ENCODE measurements around the gene NCKAP5. TPM values are rescaled to one million over a fixed set of nuclear protein-coding genes. Genes with fewer than 3 reads are reported as not detected.

Gene NCKAP5
- total RNA-seq, 6 donors from 2014 or later: 22.1 to 51.1 (median 41.4) TPM

DNA sequence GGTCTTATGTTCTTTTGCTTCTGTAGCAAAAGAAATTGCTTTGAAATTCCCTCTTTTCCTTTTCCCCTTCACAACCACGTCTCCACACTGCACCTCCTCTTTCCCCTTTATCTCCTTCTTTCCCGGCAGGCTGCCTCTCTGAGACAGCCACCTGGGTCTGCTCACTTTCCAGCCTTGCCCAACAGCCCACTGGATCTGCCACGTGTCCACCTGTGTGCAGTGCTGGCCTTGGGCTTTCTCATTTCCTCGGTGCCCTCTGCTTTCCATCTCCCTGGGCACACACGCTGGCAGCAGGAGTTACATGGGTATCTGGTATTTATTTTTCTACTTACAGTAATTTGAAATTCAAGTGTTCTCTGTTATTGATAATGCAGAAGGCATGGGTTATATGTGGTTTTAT, 684.8 kb downstream of the NCKAP5 start:
- Histone ChIP-seq H3K27me3 (no peaks in the 10 kb centered on the region), H3K27ac (no peak overlapping the region), H3K4me3 (no peak overlapping the region), H3K4me1 (no peaks in the 10 kb centered on the region), H3K9me3 (no peaks in the 10 kb centered on the region), H3K36me3 (no peaks in the 10 kb centered on the region)
- DNase-seq (no peak), ATAC-seq (ENCODE audit: low FRiP score in 2 of 2) (no peak)
- TF ChIP-seq EP300 (IDR thresholded peaks at IDR 0.05): no peak
- TF ChIP-seq, protein P1, sequence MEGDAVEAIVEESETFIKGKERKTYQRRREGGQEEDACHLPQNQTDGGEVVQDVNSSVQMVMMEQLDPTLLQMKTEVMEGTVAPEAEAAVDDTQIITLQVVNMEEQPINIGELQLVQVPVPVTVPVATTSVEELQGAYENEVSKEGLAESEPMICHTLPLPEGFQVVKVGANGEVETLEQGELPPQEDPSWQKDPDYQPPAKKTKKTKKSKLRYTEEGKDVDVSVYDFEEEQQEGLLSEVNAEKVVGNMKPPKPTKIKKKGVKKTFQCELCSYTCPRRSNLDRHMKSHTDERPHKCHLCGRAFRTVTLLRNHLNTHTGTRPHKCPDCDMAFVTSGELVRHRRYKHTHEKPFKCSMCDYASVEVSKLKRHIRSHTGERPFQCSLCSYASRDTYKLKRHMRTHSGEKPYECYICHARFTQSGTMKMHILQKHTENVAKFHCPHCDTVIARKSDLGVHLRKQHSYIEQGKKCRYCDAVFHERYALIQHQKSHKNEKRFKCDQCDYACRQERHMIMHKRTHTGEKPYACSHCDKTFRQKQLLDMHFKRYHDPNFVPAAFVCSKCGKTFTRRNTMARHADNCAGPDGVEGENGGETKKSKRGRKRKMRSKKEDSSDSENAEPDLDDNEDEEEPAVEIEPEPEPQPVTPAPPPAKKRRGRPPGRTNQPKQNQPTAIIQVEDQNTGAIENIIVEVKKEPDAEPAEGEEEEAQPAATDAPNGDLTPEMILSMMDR (IDR thresholded peaks at IDR 0.05): no peak
- TF ChIP-seq POLR2AphosphoS5 (IDR thresholded peaks at IDR 0.05): no peak
- no peak for TF ChIP-seq POLR2A (IDR thresholded peaks at IDR 0.05)
- WGBS, 2 donors: 80% methylated on average over 5 of the region's 5 CpGs

DNA sequence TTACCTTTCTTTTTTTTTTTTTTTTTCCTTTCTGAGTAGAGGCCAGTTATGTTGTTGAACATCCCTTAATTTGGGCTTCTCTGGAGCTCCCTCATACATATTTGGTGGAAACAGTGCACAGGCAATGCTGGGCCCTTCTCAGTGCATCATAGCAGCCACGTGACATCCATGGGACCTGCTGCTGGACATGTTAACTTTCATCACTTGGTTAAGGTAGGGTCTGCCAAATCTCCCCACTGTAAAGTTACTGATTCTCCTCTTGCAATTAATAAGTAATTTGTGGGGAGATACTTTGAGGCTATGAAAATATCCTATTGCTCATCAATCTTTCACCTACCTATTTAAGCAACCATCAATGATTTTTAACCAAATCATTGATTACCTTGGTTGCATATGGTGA, 686.7 kb downstream of the NCKAP5 start:
- WGBS, 2 donors: 93 to 94% methylated on average over 1 of the region's 1 CpG
- no peaks in the 10 kb centered on the region for H3K9me3 ChIP-seq
- no peak overlapping the region for H3K27ac ChIP-seq
- no peaks in the 10 kb centered on the region for H3K36me3 ChIP-seq
- no peaks in the 10 kb centered on the region for H3K27me3 ChIP-seq
- H3K4me3 ChIP-seq: no peak overlapping the region
- no peak for TF ChIP-seq POLR2AphosphoS5 (IDR thresholded peaks at IDR 0.05)
- TF ChIP-seq EP300 (IDR thresholded peaks at IDR 0.05): no peak
- no peak for TF ChIP-seq POLR2A (IDR thresholded peaks at IDR 0.05)
- TF ChIP-seq, protein P1 (IDR thresholded peaks at IDR 0.05): no peak
- no peak for DNase-seq
- ATAC-seq (ENCODE audit: low FRiP score in 2 of 2): no peak
- H3K4me1 ChIP-seq: no peaks in the 10 kb centered on the region

DNA sequence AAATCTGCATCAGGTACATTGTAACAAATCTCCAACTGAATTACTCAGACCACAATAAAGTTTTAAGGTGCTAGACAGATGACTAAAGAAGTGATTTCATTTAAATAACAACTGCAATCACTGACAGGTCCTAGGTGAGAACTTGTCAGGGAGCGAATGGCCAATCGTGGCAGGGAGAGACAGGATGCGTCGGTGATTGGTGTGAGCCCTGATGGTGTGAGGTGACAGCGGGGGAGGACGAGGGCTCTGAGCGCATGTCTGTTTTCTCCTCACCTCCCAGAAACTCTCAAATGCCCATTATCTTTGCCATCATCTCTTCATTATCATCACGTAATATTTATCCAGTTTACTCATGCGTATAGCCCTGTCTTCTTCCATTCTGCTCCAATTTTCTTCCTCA, 690.3 kb downstream of the NCKAP5 start:
- Histone ChIP-seq H3K9me3 (no peaks in the 10 kb centered on the region), H3K4me3 (no peak overlapping the region), H3K36me3 (no peaks in the 10 kb centered on the region), H3K27me3 (no peaks in the 10 kb centered on the region), H3K27ac (no peak overlapping the region), H3K4me1 (no peaks in the 10 kb centered on the region)
- TF ChIP-seq POLR2AphosphoS5 (IDR thresholded peaks at IDR 0.05): no peak
- TF ChIP-seq, protein P1 (IDR thresholded peaks at IDR 0.05): no peak
- TF ChIP-seq EP300 (IDR thresholded peaks at IDR 0.05): no peak
- no peak for TF ChIP-seq POLR2A (IDR thresholded peaks at IDR 0.05)
- DNase-seq (no peak), ATAC-seq (ENCODE audit: low FRiP score in 2 of 2) (no peak)
- 88 to 93% methylated on average over 9 of the region's 9 CpGs for WGBS, 2 donors

DNA sequence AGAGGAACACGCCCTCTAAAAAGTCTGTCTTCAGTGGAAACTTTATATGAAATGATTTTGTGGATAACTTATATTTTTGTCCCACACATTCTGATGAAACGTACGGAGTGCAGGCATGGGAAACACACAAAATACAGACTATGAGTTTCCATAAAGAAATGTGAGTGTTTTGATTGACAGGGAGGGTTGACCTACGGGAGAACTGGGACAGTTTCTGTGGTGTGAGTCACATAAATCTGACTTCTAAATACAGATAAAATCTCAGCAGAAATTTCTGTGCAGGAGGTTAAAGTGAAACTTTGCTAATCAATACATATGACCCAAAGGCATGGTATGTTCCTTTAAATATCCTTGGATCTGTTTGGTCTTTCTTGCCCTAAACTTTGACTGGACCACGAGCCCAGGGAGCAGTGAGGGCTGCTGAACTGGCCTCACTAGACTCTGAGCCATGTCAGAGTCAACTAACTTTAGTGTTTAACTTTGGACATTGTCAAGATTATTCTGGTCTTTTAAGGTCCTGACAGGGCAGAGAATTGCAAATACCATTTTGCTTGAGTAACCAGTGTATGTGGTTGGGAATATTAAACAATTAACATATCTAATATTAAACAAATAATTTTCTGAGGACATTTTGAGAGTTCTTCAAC, 691.4 kb downstream of the NCKAP5 start:
- Histone ChIP-seq H3K4me3 (no peak overlapping the region), H3K4me1 (no peaks in the 10 kb centered on the region), H3K36me3 (no peaks in the 10 kb centered on the region), H3K27ac (no peak overlapping the region), H3K9me3 (no peaks in the 10 kb centered on the region), H3K27me3 (no peaks in the 10 kb centered on the region)
- DNase-seq (no peak), ATAC-seq (ENCODE audit: low FRiP score in 2 of 2) (no peak)
- TF ChIP-seq POLR2A (IDR thresholded peaks at IDR 0.05) (no peak), EP300 (IDR thresholded peaks at IDR 0.05) (no peak)
- TF ChIP-seq, protein P1 (IDR thresholded peaks at IDR 0.05): no peak
- 77 to 84% methylated on average over 5 of the region's 5 CpGs for WGBS, 2 donors

DNA sequence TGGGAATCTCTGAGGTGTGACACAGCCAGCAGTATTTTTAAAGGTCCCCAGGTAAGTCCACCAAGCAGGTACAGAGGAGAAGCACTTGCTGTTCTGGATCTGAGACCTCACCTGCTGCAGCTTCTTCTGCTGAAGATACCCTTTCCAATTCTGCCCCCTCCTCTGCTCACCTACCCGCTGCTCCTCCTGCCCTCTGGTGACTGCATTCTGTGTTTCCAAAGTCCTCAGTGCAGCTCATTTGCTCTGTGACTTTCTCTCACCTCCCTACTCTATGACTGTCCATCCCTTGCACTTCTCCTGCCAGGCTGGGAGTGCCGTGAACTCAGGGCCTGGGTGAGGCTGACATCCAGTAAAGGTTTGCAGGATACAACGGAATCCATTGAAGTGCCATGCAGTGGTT, 693.1 kb downstream of the NCKAP5 start:
- H3K9me3 ChIP-seq: no peaks in the 10 kb centered on the region
- 84 to 96% methylated on average over 3 of the region's 3 CpGs for WGBS, 2 donors

More for the DNA sequence above, 693.1 kb downstream of the NCKAP5 start:
- Histone ChIP-seq H3K27me3 (no peaks in the 10 kb centered on the region), H3K36me3 (no peaks in the 10 kb centered on the region), H3K27ac (no peak overlapping the region), H3K4me1 (no peaks in the 10 kb centered on the region), H3K4me3 (no peak overlapping the region)
- DNase-seq: no peak
- no peak for TF ChIP-seq POLR2A (IDR thresholded peaks at IDR 0.05)
- TF ChIP-seq POLR2AphosphoS5 (IDR thresholded peaks at IDR 0.05): no peak
- no peak for TF ChIP-seq EP300 (IDR thresholded peaks at IDR 0.05)
- TF ChIP-seq, protein P1 (IDR thresholded peaks at IDR 0.05): no peak
- no peak for ATAC-seq (ENCODE audit: low FRiP score in 2 of 2)

All from upper lobe of left lung (tissue), 6 donors.